HG02571 (cell line): ENCODE data around the gene PADI2.
A peak's percentile ranks its signal among the peaks of the same experiment; 100 is the strongest.

Experiments used
- ATAC-seq: cut with Tn5 transposase; IDR thresholded peaks from one replicate; pipeline ENCODE4 v1.9.1; 2021; ENCODE audit warnings: mild to moderate bottlenecking, moderate library complexity; ENCODE audit not compliant: unreplicated experiment

The PADI2 gene

GRCh38 chr1:17059391-17060305 is 59.6 kb downstream of the PADI2 start:
- ATAC-seq, result no peak

GRCh38 chr1:17056551-17056950 is 62.7 kb downstream of the PADI2 start:
- no peak for ATAC-seq

DNA sequence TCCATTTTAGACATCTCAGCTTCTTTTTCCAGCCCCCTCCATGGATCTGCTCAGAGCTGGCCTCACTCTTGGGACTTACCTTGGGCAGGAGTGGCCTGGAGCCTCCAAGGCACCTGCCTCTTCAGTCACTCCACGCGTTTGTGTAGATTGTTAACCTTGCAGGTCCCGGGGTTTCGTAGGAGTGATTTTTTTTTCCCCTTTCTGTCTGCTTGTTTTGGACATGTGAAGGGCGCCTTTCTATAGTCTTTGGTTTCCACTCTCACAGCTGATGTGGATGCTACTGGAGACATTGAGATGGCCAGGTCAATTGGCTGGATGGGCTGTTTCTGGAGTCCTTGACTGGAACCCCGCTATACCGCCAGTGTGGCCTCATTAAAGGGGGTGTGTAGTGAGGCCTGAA is 63.5 kb downstream of the PADI2 start:
- ATAC-seq, result no peak

DNA sequence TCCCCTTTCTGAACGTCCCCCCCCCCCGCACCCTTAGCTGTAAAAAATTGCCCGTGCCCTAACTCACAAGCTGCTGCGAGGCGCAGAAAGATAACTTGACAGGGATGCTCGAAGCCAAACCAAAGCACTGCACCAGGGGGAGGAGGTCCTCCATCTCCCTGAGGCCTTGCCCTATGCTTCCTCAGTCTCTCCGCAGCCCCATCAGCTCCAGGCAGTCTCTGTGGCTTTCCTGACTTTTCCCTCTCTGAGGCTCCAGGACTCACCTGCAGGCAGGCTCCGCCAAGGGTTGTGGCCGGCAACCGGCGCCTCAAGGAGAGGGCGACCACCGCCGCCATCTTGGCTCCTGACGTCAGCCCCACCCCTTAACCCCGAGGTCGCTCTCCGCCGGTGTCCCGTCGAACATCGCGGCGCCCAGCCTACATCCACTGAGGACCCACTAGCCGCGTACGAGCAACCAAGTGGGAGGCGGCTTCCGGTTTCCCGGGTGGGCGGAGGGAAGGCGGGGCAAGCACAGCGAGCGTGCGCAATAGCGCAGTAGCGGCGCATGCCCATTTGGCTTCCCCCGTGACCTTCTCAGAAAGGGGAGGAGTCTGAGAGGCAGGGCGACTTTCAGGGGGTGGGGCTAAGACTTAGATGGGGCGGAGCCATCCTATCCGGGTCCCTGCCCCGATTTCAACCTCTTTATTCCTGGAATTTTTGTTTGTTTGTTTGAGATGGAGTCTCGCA is 65.4 kb downstream of the PADI2 start, which contains the start of gene SDHB:
Gene SDHB, minus strand, starts transcription at position 348 of the 726 bp plus-strand sequence. Its CDS starts 13 bp downstream, at position 335.
- peak; percentile 96 for ATAC-seq

- ATAC-seq, result no peak
Measured at GRCh38 chr1:17053086-17053684, 66.1 kb downstream of the PADI2 start.

- no peak for ATAC-seq
Measured at GRCh38 chr1:17052641-17053040, 66.6 kb downstream of the PADI2 start.

DNA sequence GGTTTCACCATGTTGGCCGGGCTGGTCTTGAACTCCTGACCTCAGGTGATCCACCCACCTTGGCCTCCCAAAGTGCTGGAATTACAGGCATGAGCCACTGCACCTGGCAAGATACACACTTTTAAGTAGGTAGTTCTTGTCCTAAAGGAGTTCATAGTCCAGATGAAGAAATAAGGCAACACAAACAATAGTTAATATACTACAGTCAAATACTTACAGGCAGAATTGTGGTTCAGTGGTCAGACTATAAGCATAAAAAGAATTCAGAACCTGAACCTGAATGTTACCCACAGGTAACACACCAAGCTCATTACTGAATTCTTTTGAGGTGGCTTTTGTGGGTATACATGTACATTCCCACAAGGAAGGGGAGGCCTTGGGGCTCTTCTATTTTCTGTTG is 67.2 kb downstream of the PADI2 start:
- no peak for ATAC-seq

GRCh38 chr1:17047924-17048323 is 71.3 kb downstream of the PADI2 start:
- no peak for ATAC-seq

DNA sequence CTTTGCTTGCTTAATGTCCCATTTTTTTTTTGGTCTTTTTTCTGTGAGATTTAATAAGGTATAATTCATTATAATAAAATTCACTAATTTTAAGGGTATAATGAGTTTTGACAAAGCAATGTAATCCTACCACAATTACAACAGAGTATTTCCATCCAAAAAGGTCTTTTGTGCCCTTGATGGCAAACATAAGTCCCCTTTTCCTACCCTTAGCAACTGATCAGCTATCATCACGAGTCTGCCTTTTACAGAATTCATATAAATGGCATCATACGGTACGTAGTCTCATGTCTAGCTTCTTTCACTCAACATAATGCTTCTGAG is 73.0 kb downstream of the PADI2 start:
- ATAC-seq, result no peak

- no peak for ATAC-seq
Measured at GRCh38 chr1:17045634-17046333, 73.5 kb downstream of the PADI2 start.

- no peak for ATAC-seq
Measured at GRCh38 chr1:17045150-17045549, 74.1 kb downstream of the PADI2 start.

GRCh38 chr1:17043676-17044075 is 75.6 kb downstream of the PADI2 start:
- ATAC-seq, result no peak

- ATAC-seq, result no peak
Measured at GRCh38 chr1:17040135-17040534, 79.1 kb downstream of the PADI2 start.

- ATAC-seq, result no peak
Measured at GRCh38 chr1:17039522-17039921, 79.7 kb downstream of the PADI2 start.

DNA sequence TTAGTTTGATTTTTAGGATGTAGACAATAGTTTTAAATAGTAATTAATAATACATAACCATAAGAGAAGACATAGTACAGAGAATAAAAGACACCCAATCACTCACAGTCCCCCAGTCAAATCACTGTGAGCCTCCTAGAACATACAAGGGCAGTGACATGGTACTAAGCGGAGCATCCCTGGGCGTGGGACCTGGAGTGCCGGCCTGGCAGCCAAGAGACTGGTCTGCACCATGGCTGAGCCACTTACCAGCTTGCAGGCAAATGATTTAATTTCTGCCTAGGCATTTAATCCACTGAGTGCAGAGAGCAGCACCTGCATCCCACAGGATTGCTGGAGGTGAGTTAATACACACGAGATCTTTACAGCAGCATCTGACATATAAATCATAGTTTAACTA is 85.8 kb downstream of the PADI2 start:
- ATAC-seq, result no peak

GRCh38 chr1:17032741-17033140 is 86.5 kb downstream of the PADI2 start:
- no peak for ATAC-seq

- no peak for ATAC-seq
Measured at GRCh38 chr1:17031436-17031835, 87.8 kb downstream of the PADI2 start.

DNA sequence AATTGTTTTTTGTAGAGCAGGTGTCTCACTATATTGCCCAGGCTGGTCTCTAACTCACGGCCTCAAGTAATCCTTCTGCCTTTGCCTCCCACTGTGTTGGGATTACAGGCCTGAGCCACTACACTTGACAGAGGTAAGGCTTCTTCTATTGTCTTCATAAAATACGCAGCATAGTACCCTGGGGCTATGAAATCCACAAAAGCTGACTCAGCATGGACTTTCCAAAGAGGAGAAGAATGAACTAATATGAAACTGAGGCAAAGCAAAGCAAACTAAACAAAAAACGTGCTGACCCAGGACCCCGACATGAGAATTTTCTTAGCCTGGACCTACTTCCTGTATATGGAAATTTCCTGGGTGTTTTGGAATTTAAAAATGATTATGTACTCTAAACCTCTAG is 89.0 kb downstream of the PADI2 start:
- no peak for ATAC-seq

DNA sequence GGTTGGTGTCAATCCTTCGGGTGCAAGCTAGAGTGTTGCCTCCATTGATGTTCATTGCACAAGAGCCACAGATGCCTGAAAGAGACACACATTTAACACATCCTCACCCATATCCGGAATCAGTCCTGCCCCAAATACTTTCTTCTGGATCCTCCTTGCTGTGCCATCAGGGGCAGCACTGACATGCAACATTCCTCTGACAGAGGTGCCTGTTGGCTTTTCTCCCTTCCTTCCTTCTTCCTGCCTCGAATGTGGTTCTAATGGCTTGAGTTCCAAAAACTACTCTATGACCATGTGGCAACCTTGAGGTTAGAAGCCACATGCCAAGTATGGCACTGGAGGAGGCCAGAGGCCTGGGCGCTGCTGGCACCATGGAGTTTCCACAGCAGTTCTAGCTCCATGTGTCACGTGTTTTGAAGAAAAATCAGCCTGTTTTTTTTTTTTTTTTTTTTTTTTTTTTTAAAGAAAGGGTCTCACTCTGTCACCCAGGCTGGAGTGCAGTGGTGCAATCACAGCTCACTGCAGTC is 90.5 kb downstream of the PADI2 start:
- no peak for ATAC-seq

- ATAC-seq, result no peak
Measured at GRCh38 chr1:17027900-17028299, 91.4 kb downstream of the PADI2 start.

DNA sequence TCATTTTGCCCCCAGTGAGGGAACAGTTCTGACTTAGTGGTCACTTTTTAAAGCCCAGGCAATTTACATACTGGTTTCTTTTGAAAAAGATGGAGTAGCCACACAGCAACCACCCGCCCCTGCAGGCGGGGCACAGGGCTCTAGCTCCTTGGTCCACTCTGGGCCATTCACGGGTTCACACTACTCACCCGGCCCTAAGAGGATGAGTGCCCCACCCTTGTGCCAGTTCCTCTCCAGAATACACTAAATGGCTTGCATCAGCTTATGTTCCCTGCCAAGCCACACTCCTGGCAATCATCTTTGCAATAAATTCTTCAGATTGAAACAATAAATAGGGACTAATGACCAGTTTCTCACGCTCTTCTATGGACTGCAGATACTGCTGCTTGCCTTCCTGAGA is 91.8 kb downstream of the PADI2 start:
- ATAC-seq, result no peak
